DND-41 (cell line): ENCODE data around the gene GORAB.

Source experiments
- EZH2 ChIP-seq: IDR thresholded peaks from 3 replicates; pipeline ENCODE4 v1.6.1; 2012; ENCODE audit warnings: borderline replicate concordance, low read depth, mild to moderate bottlenecking, moderate library complexity, low read length, inconsistent platforms; ENCODE audit not compliant: severe bottlenecking
- TF ChIP-seq, protein P1 (sequence below): IDR thresholded peaks from 2 replicates; pipeline ENCODE4 v1.5.1; 2012; ENCODE audit warnings: borderline replicate concordance, low read length, moderate library complexity, mild to moderate bottlenecking; ENCODE audit not compliant: poor library complexity, severe bottlenecking; ENCODE audit errors: extremely low read depth

DNA sequence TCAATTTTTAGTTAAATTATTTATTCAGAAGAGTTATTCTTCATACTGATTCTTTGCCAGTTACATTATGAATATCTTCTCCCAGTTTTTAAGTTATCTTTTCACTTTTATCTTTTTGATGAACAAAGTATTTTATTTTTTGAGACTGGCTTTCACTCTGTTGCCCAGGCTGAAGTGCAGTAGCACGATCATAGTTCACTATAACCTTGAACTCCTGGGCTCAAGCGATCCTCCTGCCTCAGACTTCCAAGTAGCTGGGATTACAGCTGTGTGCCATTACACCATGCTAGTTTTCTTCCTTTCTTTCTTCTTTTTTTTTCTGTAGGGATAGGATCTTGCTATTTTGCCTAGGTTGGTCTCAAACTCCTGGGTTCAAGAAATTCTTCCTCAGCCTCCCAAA lies 3.5 kb downstream of the GORAB start:
- TF ChIP-seq, protein P1, sequence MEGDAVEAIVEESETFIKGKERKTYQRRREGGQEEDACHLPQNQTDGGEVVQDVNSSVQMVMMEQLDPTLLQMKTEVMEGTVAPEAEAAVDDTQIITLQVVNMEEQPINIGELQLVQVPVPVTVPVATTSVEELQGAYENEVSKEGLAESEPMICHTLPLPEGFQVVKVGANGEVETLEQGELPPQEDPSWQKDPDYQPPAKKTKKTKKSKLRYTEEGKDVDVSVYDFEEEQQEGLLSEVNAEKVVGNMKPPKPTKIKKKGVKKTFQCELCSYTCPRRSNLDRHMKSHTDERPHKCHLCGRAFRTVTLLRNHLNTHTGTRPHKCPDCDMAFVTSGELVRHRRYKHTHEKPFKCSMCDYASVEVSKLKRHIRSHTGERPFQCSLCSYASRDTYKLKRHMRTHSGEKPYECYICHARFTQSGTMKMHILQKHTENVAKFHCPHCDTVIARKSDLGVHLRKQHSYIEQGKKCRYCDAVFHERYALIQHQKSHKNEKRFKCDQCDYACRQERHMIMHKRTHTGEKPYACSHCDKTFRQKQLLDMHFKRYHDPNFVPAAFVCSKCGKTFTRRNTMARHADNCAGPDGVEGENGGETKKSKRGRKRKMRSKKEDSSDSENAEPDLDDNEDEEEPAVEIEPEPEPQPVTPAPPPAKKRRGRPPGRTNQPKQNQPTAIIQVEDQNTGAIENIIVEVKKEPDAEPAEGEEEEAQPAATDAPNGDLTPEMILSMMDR, result no peak
- no peak for TF ChIP-seq EZH2
